Epithelial cell of proximal tubule (primary cell): ENCODE results near the gene RPN2. TPM values are rescaled to one million over a fixed set of nuclear protein-coding genes. Genes with fewer than 3 reads are reported as not detected.
A peak's percentile ranks its signal among the peaks of the same experiment; 100 is the strongest.

Experiments
- DNase-seq: peaks from one replicate; pipeline ENCODE4 v3.0.0-alpha.2; 2011; ENCODE audit warnings: low read depth
- H3K4me3 ChIP-seq: 2 replicates; pipeline ENCODE4 v1.5.1; 2011; ENCODE audit warnings: low read depth, mild to moderate bottlenecking, low read length
- CTCF ChIP-seq: conservative IDR thresholded peaks from 2 replicates; pipeline ENCODE4 v1.5.1; 2012; ENCODE audit warnings: low read depth, mild to moderate bottlenecking, low read length
- total RNA-seq: library from RNA; depleted of rRNA; stranded (reverse); fragments of >200 nt; gene quantifications from 2 replicates; pipeline ENCODE4 v1.2.3, GENCODE V29; 2015

Gene RPN2
- total RNA-seq, 1 donor from 2014 or later, result 165 TPM

GRCh38 chr20:37274851-37275524 is 95.9 kb downstream of the RPN2 start:
- no peak for TF ChIP-seq CTCF
- no peak overlapping the region for H3K4me3 ChIP-seq
- DNase-seq, result no peak

- no peak for DNase-seq
- peak; percentile 58 for TF ChIP-seq CTCF
- no peak overlapping the region for H3K4me3 ChIP-seq
Measured at GRCh38 chr20:37276494-37277252, 97.5 kb downstream of the RPN2 start.

DNA sequence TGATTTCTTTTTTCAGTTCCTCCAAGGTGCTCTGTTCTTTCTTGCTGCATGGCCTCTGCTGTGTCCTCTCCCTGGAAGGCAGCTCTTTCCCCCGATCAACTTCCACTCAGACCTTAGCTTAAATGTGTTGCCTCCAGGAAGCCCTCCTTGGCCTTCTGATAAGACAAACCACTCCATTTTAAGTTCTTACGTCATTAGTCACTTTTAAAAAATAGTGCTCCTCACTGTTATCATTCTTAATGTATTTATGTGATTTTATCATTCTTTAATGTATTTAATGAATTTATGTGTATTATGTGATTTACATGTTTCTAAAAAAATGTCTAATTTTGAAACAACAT is 98.1 kb downstream of the RPN2 start:
- DNase-seq, result no peak
- no peak overlapping the region for H3K4me3 ChIP-seq
- TF ChIP-seq CTCF, result no peak

GRCh38 chr20:37278966-37279590 is 99.9 kb downstream of the RPN2 start:
- H3K4me3 ChIP-seq, result no peak overlapping the region
- TF ChIP-seq CTCF, result no peak
- no peak for DNase-seq

- H3K4me3 ChIP-seq, result no peak overlapping the region
- TF ChIP-seq CTCF, result no peak
- DNase-seq, result no peak
Measured at GRCh38 chr20:37279820-37280219, 100.7 kb downstream of the RPN2 start.

- TF ChIP-seq CTCF, result no peak
- no peak for DNase-seq
- no peak overlapping the region for H3K4me3 ChIP-seq
Measured at GRCh38 chr20:37280403-37280802, 101.3 kb downstream of the RPN2 start.

DNA sequence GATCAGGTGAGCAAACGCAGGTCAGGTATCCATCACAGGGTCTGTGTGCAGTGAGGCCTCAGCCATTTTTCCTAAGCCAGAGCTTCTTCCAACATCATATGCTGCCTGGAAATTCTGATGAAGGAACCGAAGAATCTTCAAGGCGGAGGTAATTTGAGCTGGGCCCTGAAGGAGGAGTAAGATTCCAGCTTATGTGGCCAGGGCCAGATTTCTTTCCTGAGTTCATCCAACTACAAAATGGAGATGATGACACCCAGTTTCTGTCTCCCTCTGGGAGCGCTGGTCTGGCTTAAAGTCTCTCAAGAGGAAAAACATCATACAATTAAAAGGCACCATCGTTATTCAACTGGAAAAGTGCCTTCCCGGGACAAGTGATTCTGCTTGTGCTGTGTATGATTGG is 103.4 kb downstream of the RPN2 start:
- DNase-seq, result no peak
- TF ChIP-seq CTCF, result peak; percentile 54
- no peak overlapping the region for H3K4me3 ChIP-seq
